ENCODE measurements around the gene GSK3B.

DNA sequence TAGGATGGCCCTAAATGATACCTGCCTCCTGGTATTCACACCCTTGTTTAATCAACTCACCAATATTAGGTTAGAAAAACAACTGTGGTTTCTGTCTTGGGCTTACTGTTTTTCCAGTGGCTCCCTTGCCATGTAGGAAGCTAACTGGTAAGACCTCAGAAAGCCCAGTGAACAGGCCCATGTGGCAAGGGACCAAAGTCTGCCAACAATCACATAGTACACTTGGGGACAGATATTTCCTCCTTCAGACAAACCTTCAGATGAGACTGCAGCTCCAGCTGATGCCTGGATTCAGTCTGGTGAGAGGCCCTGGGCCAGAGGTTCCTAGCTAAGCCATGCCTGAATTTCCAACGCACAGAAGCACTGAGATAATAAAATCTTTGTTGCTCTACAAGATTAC is 96.1 kb downstream of the GSK3B start:
- TF ChIP-seq POLR2A (IDR thresholded peaks at IDR 0.05; ENCODE audit: low read depth, low read length): no peak
- no peak for TF ChIP-seq CTCF (IDR thresholded peaks at IDR 0.05; ENCODE audit: extremely low read depth in 1 of 2, insufficient read depth in 1 of 2, low read depth in 1 of 2, low read length in 2 of 2)
- TF ChIP-seq POLR2AphosphoS5 (IDR thresholded peaks at IDR 0.05; ENCODE audit: insufficient read depth, low read depth, low read length): no peak
- no peak for TF ChIP-seq JUN (IDR thresholded peaks at IDR 0.05; ENCODE audit: borderline replicate concordance, insufficient read depth, insufficient read length, low read depth)
- no peak for TF ChIP-seq GATA2 (IDR thresholded peaks at IDR 0.05; ENCODE audit: insufficient read depth, insufficient read length, low read depth, low read length)
- TF ChIP-seq FOS (IDR thresholded peaks at IDR 0.05; ENCODE audit: borderline replicate concordance, insufficient read depth, low read length): no peak
- no peak for TF ChIP-seq EZH2 (IDR thresholded peaks at IDR 0.05; ENCODE audit: borderline replicate concordance, low read depth, low read length, severe bottlenecking)
